GM19467 (cell line): ENCODE data around the gene LARP4B.
"Not testable (repeated sequence)": the region's sequence is repeated elsewhere in the genome, so short reads cannot be mapped to it uniquely, and the experiment has no call there.

Source experiments
- ATAC-seq: cut with Tn5 transposase; IDR thresholded peaks from one replicate; pipeline ENCODE4 v1.9.1; 2021; ENCODE audit warnings: mild to moderate bottlenecking, moderate library complexity; ENCODE audit not compliant: unreplicated experiment

LARP4B gene

GRCh38 chr10:774661-775244 lies 156.8 kb downstream of the LARP4B start:
- no peak for ATAC-seq

GRCh38 chr10:774223-774622 lies 157.3 kb downstream of the LARP4B start:
- no peak for ATAC-seq

- no peak for ATAC-seq
Measured at GRCh38 chr10:773562-774161, 157.8 kb downstream of the LARP4B start.

GRCh38 chr10:772227-772637 lies 159.3 kb downstream of the LARP4B start:
- no peak for ATAC-seq

GRCh38 chr10:771647-772046 lies 159.9 kb downstream of the LARP4B start:
- ATAC-seq: no peak

GRCh38 chr10:770975-771374 lies 160.5 kb downstream of the LARP4B start:
- ATAC-seq: no peak

- not testable (repeated sequence) for ATAC-seq
Measured at GRCh38 chr10:770048-770712, 161.3 kb downstream of the LARP4B start.

GRCh38 chr10:767794-768193 lies 163.7 kb downstream of the LARP4B start:
- ATAC-seq: no peak

GRCh38 chr10:767211-767610 lies 164.3 kb downstream of the LARP4B start:
- ATAC-seq: no peak

- no peak for ATAC-seq
Measured at GRCh38 chr10:761376-761775, 170.1 kb downstream of the LARP4B start.

- ATAC-seq: no peak
Measured at GRCh38 chr10:760622-761021, 170.9 kb downstream of the LARP4B start.

- no peak for ATAC-seq
Measured at GRCh38 chr10:759898-760477, 171.5 kb downstream of the LARP4B start.
